Mesenchymal stem cell (in vitro differentiated cells and primary cell): ENCODE measurements around the gene CX3CR1.

Experiments
- DNase-seq: peaks from one replicate; pipeline ENCODE4 v3.0.0-alpha.2; 2013
- H2AFZ ChIP-seq: one replicate; pipeline ENCODE4 v1.6.1; 2013; ENCODE audit warnings: low read depth, mild to moderate bottlenecking, control low read depth, inconsistent platforms, low read length, moderate library complexity
- H2AK5ac ChIP-seq: 2 replicates; pipeline ENCODE4 v1.6.1; 2013; ENCODE audit warnings: low read length, moderate library complexity, mild to moderate bottlenecking, inconsistent platforms; ENCODE audit not compliant: severe bottlenecking
- H2BK120ac ChIP-seq: one replicate; pipeline ENCODE4 v1.6.1; 2013; ENCODE audit warnings: low read depth, mild to moderate bottlenecking, inconsistent platforms, low read length, moderate library complexity
- H2BK12ac ChIP-seq, 2 experiments: one replicate each; pipeline ENCODE4 v1.6.1; 2013; ENCODE audit warnings: inconsistent platforms in 2 of 2, low read length in 2 of 2, mild to moderate bottlenecking in 2 of 2, moderate library complexity in 2 of 2, control low read depth in 1 of 2
- H2BK15ac ChIP-seq: one replicate; pipeline ENCODE4 v1.6.1; 2013; ENCODE audit warnings: mild to moderate bottlenecking, low read depth, inconsistent platforms; ENCODE audit not compliant: poor library complexity, severe bottlenecking
- H2BK5ac ChIP-seq: 2 replicates; pipeline ENCODE4 v1.6.1; 2013; ENCODE audit warnings: low read depth, mild to moderate bottlenecking, low read length, control low read depth, inconsistent platforms; ENCODE audit not compliant: poor library complexity, severe bottlenecking
- H3K14ac ChIP-seq, 2 experiments: one replicate each; pipeline ENCODE4 v1.6.1; 2013; ENCODE audit warnings: inconsistent platforms in 2 of 2, low read length in 2 of 2, control low read depth in 1 of 2, mild to moderate bottlenecking in 1 of 2, moderate library complexity in 1 of 2
- H3K18ac ChIP-seq, 2 experiments: one replicate each; pipeline ENCODE4 v1.6.1; 2013; ENCODE audit warnings: inconsistent platforms in 2 of 2, low read length in 2 of 2, control low read depth in 1 of 2, low read depth in 1 of 2, mild to moderate bottlenecking in 1 of 2
- H3K23ac ChIP-seq, 2 experiments: one replicate each; pipeline ENCODE4 v1.6.1; 2013; ENCODE audit warnings: inconsistent platforms in 2 of 2, low read length in 2 of 2, mild to moderate bottlenecking in 2 of 2, moderate library complexity in 2 of 2, control low read depth in 1 of 2
- H3K27ac ChIP-seq: 2 replicates; pipeline ENCODE4 v1.5.1; 2013; ENCODE audit warnings: mild to moderate bottlenecking, moderate library complexity, low read length, control low read depth, inconsistent platforms; ENCODE audit not compliant: poor library complexity, severe bottlenecking
- H3K27me3 ChIP-seq, 2 experiments: 2 replicates each; pipeline versions ENCODE4 v1.6.1 to v1.7.0; 2013; ENCODE audit warnings: low read length in 2 of 2, mild to moderate bottlenecking in 2 of 2, moderate library complexity in 2 of 2, control low read depth in 1 of 2, inconsistent platforms in 1 of 2; ENCODE audit not compliant: control insufficient read depth in 1 of 2, insufficient read depth in 1 of 2
- H3K36me3 ChIP-seq, 2 experiments: 2 replicates each; pipeline versions ENCODE4 v1.6.1 to v1.7.0; 2013; ENCODE audit warnings: low read length in 2 of 2, control low read depth in 1 of 2, inconsistent platforms in 1 of 2, low read depth in 1 of 2, mild to moderate bottlenecking in 1 of 2; ENCODE audit not compliant: insufficient read depth in 2 of 2, control insufficient read depth in 1 of 2
- H3K4ac ChIP-seq, 2 experiments: one replicate each; pipeline ENCODE4 v1.6.1; 2013; ENCODE audit warnings: inconsistent platforms in 2 of 2, low read length in 2 of 2, mild to moderate bottlenecking in 2 of 2, moderate library complexity in 2 of 2, control low read depth in 1 of 2, low read depth in 1 of 2
- H3K4me1 ChIP-seq: 2 replicates; pipeline ENCODE4 v1.6.1; 2013; ENCODE audit warnings: low read depth, low read length, control low read depth; ENCODE audit not compliant: control insufficient read depth, insufficient read depth
- H3K4me2 ChIP-seq: 2 replicates; pipeline ENCODE4 v1.6.1; 2013; ENCODE audit warnings: low read length, mild to moderate bottlenecking, inconsistent platforms; ENCODE audit not compliant: poor library complexity, severe bottlenecking
- H3K4me3 ChIP-seq, 2 experiments: 2 replicates each; pipeline versions ENCODE4 v1.5.1 to v1.7.0; 2013; ENCODE audit warnings: low read length in 2 of 2, mild to moderate bottlenecking in 2 of 2, control low read depth in 1 of 2, low read depth in 1 of 2; ENCODE audit not compliant: insufficient read depth in 1 of 2
- H3K79me1 ChIP-seq: replicated peaks from 2 replicates; pipeline ENCODE4 v1.6.1; 2013; ENCODE audit warnings: mild to moderate bottlenecking, control low read depth, low read length, inconsistent platforms; ENCODE audit not compliant: poor library complexity, severe bottlenecking
- H3K9ac ChIP-seq: 2 replicates; pipeline ENCODE4 v1.7.0; 2013; ENCODE audit warnings: mild to moderate bottlenecking, low read length, moderate library complexity
- H3K9me3 ChIP-seq: 2 replicates; pipeline ENCODE4 v1.7.0; 2013; ENCODE audit warnings: mild to moderate bottlenecking, low read length; ENCODE audit not compliant: control insufficient read depth
- H4K8ac ChIP-seq: one replicate; pipeline ENCODE4 v1.6.1; 2013; ENCODE audit warnings: inconsistent platforms, mild to moderate bottlenecking, low read length, moderate library complexity
- H4K91ac ChIP-seq: one replicate; pipeline ENCODE4 v1.6.1; 2013; ENCODE audit warnings: mild to moderate bottlenecking, low read length, inconsistent platforms
- whole genome bisulfite sequencing: methylation state at CpG from one replicate; pipeline ENCODE4 v1.1.7; 2013; ENCODE audit warnings: mixed read lengths; 5-methylcytosine and 5-hydroxymethylcytosine counted together

CX3CR1 gene

GRCh38 chr3:39327053-39327745, 47.4 kb upstream of the CX3CR1 start:
- Histone ChIP-seq H3K79me1 (no peaks in the 10 kb centered on the region), H2BK120ac (no peak overlapping the region), H2BK15ac (no peak overlapping the region), H3K27me3 (peaks cover 9 to 10% of the 10 kb centered on the region in 2 experiments), H3K4me2 (no peak overlapping the region), H3K27ac (no peak overlapping the region), H3K9ac (no peak overlapping the region), H3K36me3 (no peaks in the 10 kb centered on the region), H2BK5ac (no peak overlapping the region), H3K4me3 (no peak overlapping the region), H2AK5ac (no peak overlapping the region), H3K4me1 (no peaks in the 10 kb centered on the region), H3K4ac (no peak overlapping the region), H2AFZ (no peak overlapping the region), H4K8ac (no peak overlapping the region), H2BK12ac (no peak overlapping the region), H3K23ac (no peak overlapping the region), H4K91ac (no peak overlapping the region), H3K18ac (no peak overlapping the region), H3K9me3 (no peaks in the 10 kb centered on the region), H3K14ac (no peak overlapping the region)
- WGBS: 69% methylated on average over 4 of the region's 4 CpGs
- no peak for DNase-seq

GRCh38 chr3:39325236-39325635, 45.4 kb upstream of the CX3CR1 start:
- Histone ChIP-seq H3K9ac (no peak overlapping the region), H2BK12ac (no peak overlapping the region), H2BK5ac (no peak overlapping the region), H3K4me1 (no peaks in the 10 kb centered on the region), H3K18ac (no peak overlapping the region), H3K9me3 (no peaks in the 10 kb centered on the region), H3K27ac (no peak overlapping the region), H4K8ac (no peak overlapping the region), H3K4ac (no peak overlapping the region), H3K23ac (no peak overlapping the region), H3K27me3 (peaks cover 9 to 10% of the 10 kb centered on the region in 2 experiments), H3K4me2 (no peak overlapping the region), H3K79me1 (no peaks in the 10 kb centered on the region), H3K14ac (no peak overlapping the region), H4K91ac (no peak overlapping the region), H2BK120ac (no peak overlapping the region), H2BK15ac (no peak overlapping the region), H2AFZ (no peak overlapping the region), H3K36me3 (no peaks in the 10 kb centered on the region), H3K4me3 (no peak overlapping the region), H2AK5ac (no peak overlapping the region)
- no peak for DNase-seq
- 67% methylated on average over 1 of the region's 2 CpGs for WGBS

GRCh38 chr3:39323494-39323893, 43.7 kb upstream of the CX3CR1 start:
- Histone ChIP-seq H3K79me1 (no peaks in the 10 kb centered on the region), H3K27me3 (peaks cover 6 to 9% of the 10 kb centered on the region in 2 experiments), H2BK12ac (no peak overlapping the region), H2BK120ac (no peak overlapping the region), H3K4me2 (no peak overlapping the region), H3K36me3 (no peaks in the 10 kb centered on the region), H3K4ac (no peak overlapping the region), H2AK5ac (no peak overlapping the region), H4K91ac (no peak overlapping the region), H3K4me3 (no peak overlapping the region), H2BK15ac (no peak overlapping the region), H3K9ac (no peak overlapping the region), H4K8ac (no peak overlapping the region), H3K18ac (no peak overlapping the region), H2AFZ (no peak overlapping the region), H3K23ac (no peak overlapping the region), H2BK5ac (no peak overlapping the region), H3K27ac (no peak overlapping the region), H3K4me1 (no peaks in the 10 kb centered on the region), H3K9me3 (no peaks in the 10 kb centered on the region), H3K14ac (no peak overlapping the region)
- WGBS: 89% methylated on average over 1 of the region's 2 CpGs
- no peak for DNase-seq

DNA sequence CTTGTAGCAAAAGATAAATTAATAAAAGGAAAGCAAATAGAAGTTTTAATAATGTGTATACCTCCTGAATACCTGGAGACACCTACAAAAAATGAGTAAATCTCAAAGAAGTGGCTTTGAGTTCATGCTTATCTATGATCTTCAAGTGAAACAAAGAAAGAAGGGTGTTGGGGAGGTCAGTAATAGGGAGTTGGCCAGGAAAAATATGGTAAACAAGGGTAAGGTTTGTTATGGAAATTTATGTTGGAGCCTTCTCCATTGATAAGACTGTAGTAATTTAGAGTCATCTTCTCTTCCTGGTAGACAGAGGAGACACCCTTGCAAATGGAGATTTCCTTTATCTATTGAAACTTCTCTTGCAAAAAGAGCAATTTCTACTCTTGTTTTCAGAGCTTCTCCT, 43.1 kb upstream of the CX3CR1 start:
- H3K9ac ChIP-seq: no peak overlapping the region
- no peaks in the 10 kb centered on the region for H3K4me1 ChIP-seq
- H2BK12ac ChIP-seq: no peak overlapping the region
- H3K9me3 ChIP-seq: no peaks in the 10 kb centered on the region
- no peak overlapping the region for H2BK120ac ChIP-seq
- H3K79me1 ChIP-seq: no peaks in the 10 kb centered on the region
- H3K23ac ChIP-seq: no peak overlapping the region
- H3K14ac ChIP-seq: no peak overlapping the region
- H3K27me3 ChIP-seq: peaks cover 6 to 9% of the 10 kb centered on the region in 2 experiments
- H3K36me3 ChIP-seq: no peaks in the 10 kb centered on the region
- no peak overlapping the region for H2BK5ac ChIP-seq
- no peak overlapping the region for H3K4me3 ChIP-seq
- no peak overlapping the region for H2AFZ ChIP-seq
- H4K8ac ChIP-seq: no peak overlapping the region
- no peak for DNase-seq
- no peak overlapping the region for H3K4ac ChIP-seq
- no peak overlapping the region for H2AK5ac ChIP-seq
- no peak overlapping the region for H3K18ac ChIP-seq
- H3K27ac ChIP-seq: no peak overlapping the region
- no peak overlapping the region for H3K4me2 ChIP-seq
- no peak overlapping the region for H4K91ac ChIP-seq
- H2BK15ac ChIP-seq: no peak overlapping the region
